Activated naive CD8-positive, alpha-beta T cell treated with anti-CD3 and anti-CD28 coated beads for 36 hours (primary cell): ENCODE data around the gene PROSER3. TPM values are rescaled to one million over a fixed set of nuclear protein-coding genes. Genes with fewer than 3 reads are reported as not detected.

Experiments
- DNase-seq: peaks from one replicate; pipeline ENCODE4 v3.0.0; 2021
- H3K27ac Mint-ChIP-seq: one replicate; pipeline ENCODE4 v1.8.0; 2022; ENCODE audit warnings: mild to moderate bottlenecking, moderate library complexity, mixed read lengths
- H3K27me3 Mint-ChIP-seq: one replicate; pipeline ENCODE4 v1.8.0; 2022; ENCODE audit warnings: mild to moderate bottlenecking, mixed read lengths
- H3K36me3 Mint-ChIP-seq: one replicate; pipeline ENCODE4 v1.8.0; 2021; ENCODE audit warnings: mild to moderate bottlenecking, mixed read lengths
- H3K4me1 Mint-ChIP-seq: one replicate; pipeline ENCODE4 v1.8.0; 2021; ENCODE audit warnings: mixed read lengths
- H3K4me3 Mint-ChIP-seq: one replicate; pipeline ENCODE4 v1.8.0; 2022; ENCODE audit warnings: mild to moderate bottlenecking, moderate library complexity, mixed read lengths
- H3K9me3 Mint-ChIP-seq: one replicate; pipeline ENCODE4 v1.8.0; 2022; ENCODE audit warnings: mixed read lengths
- total RNA-seq, 2 experiments: library from RNA; stranded (reverse); gene quantifications; one replicate each; pipeline ENCODE4 v1.2.3, GENCODE V29; 2021

PROSER3 gene
- total RNA-seq, 2 experiments from 2014 or later, result 29.9 to 33.3 TPM

GRCh38 chr19:35783469-35784434 lies 25.8 kb downstream of the PROSER3 start:
- DNase-seq, result no peak
- Mint-ChIP-seq H3K36me3 (no peaks in the 10 kb centered on the region), H3K4me1 (no peaks in the 10 kb centered on the region), H3K4me3 (no peak overlapping the region), H3K27ac (no peak overlapping the region), H3K27me3 (no peaks in the 10 kb centered on the region), H3K9me3 (no peaks in the 10 kb centered on the region)

- H3K4me3 Mint-ChIP-seq, result no peak overlapping the region
- no peaks in the 10 kb centered on the region for H3K4me1 Mint-ChIP-seq
- no peak for DNase-seq
- H3K9me3 Mint-ChIP-seq, result no peaks in the 10 kb centered on the region
- H3K36me3 Mint-ChIP-seq, result no peaks in the 10 kb centered on the region
- H3K27ac Mint-ChIP-seq, result no peak overlapping the region
- no peaks in the 10 kb centered on the region for H3K27me3 Mint-ChIP-seq
Observed at GRCh38 chr19:35784503-35785338, 26.7 kb downstream of the PROSER3 start.

GRCh38 chr19:35785339-35785627 lies 27.3 kb downstream of the PROSER3 start:
- H3K4me1 Mint-ChIP-seq, result no peaks in the 10 kb centered on the region
- H3K9me3 Mint-ChIP-seq, result no peaks in the 10 kb centered on the region
- H3K36me3 Mint-ChIP-seq, result no peaks in the 10 kb centered on the region
- DNase-seq, result no peak
- no peaks in the 10 kb centered on the region for H3K27me3 Mint-ChIP-seq
- H3K4me3 Mint-ChIP-seq, result no peak overlapping the region
- H3K27ac Mint-ChIP-seq, result no peak overlapping the region

- Mint-ChIP-seq H3K9me3 (no peaks in the 10 kb centered on the region), H3K4me3 (no peak overlapping the region), H3K4me1 (no peaks in the 10 kb centered on the region), H3K27ac (no peak overlapping the region), H3K36me3 (no peaks in the 10 kb centered on the region), H3K27me3 (no peaks in the 10 kb centered on the region)
- DNase-seq, result no peak
Observed at GRCh38 chr19:35786299-35787160, 28.6 kb downstream of the PROSER3 start.

GRCh38 chr19:35787227-35787799 lies 29.3 kb downstream of the PROSER3 start:
- Mint-ChIP-seq H3K9me3 (no peaks in the 10 kb centered on the region), H3K4me1 (no peaks in the 10 kb centered on the region), H3K4me3 (no peak overlapping the region), H3K36me3 (no peaks in the 10 kb centered on the region), H3K27ac (no peak overlapping the region), H3K27me3 (no peaks in the 10 kb centered on the region)
- DNase-seq, result no peak

GRCh38 chr19:35788205-35788960 lies 30.4 kb downstream of the PROSER3 start:
- H3K4me3 Mint-ChIP-seq, result no peak overlapping the region
- no peak for DNase-seq
- no peaks in the 10 kb centered on the region for H3K4me1 Mint-ChIP-seq
- no peaks in the 10 kb centered on the region for H3K27me3 Mint-ChIP-seq
- no peaks in the 10 kb centered on the region for H3K9me3 Mint-ChIP-seq
- H3K36me3 Mint-ChIP-seq, result no peaks in the 10 kb centered on the region
- H3K27ac Mint-ChIP-seq, result no peak overlapping the region

GRCh38 chr19:35789195-35789977 lies 31.4 kb downstream of the PROSER3 start:
- H3K9me3 Mint-ChIP-seq, result no peaks in the 10 kb centered on the region
- no peaks in the 10 kb centered on the region for H3K4me1 Mint-ChIP-seq
- no peak overlapping the region for H3K27ac Mint-ChIP-seq
- no peak overlapping the region for H3K4me3 Mint-ChIP-seq
- no peak for DNase-seq
- peaks cover 5% of the 10 kb centered on the region for H3K27me3 Mint-ChIP-seq
- no peaks in the 10 kb centered on the region for H3K36me3 Mint-ChIP-seq

GRCh38 chr19:35789978-35790944 lies 32.3 kb downstream of the PROSER3 start:
- Mint-ChIP-seq H3K27me3 (peaks cover 6% of the 10 kb centered on the region), H3K36me3 (no peaks in the 10 kb centered on the region), H3K27ac (no peak overlapping the region), H3K4me3 (no peak overlapping the region), H3K9me3 (no peaks in the 10 kb centered on the region), H3K4me1 (no peaks in the 10 kb centered on the region)
- DNase-seq, result no peak

GRCh38 chr19:35790981-35791813 lies 33.2 kb downstream of the PROSER3 start:
- Mint-ChIP-seq H3K27me3 (peaks cover 14% of the 10 kb centered on the region), H3K27ac (no peak overlapping the region), H3K4me3 (no peak overlapping the region), H3K4me1 (no peaks in the 10 kb centered on the region), H3K36me3 (no peaks in the 10 kb centered on the region), H3K9me3 (no peaks in the 10 kb centered on the region)
- DNase-seq, result no peak

GRCh38 chr19:35791814-35792279 lies 33.9 kb downstream of the PROSER3 start:
- Mint-ChIP-seq H3K27ac (no peak overlapping the region), H3K36me3 (no peaks in the 10 kb centered on the region), H3K4me1 (peaks cover under 1% of the 10 kb centered on the region), H3K4me3 (no peak overlapping the region), H3K27me3 (peaks cover 20% of the 10 kb centered on the region), H3K9me3 (no peaks in the 10 kb centered on the region)
- no peak for DNase-seq

GRCh38 chr19:35792312-35792711 lies 34.3 kb downstream of the PROSER3 start:
- Mint-ChIP-seq H3K9me3 (no peaks in the 10 kb centered on the region), H3K27me3 (peaks cover 25% of the 10 kb centered on the region), H3K4me1 (peaks cover 5% of the 10 kb centered on the region), H3K4me3 (no peak overlapping the region), H3K36me3 (no peaks in the 10 kb centered on the region), H3K27ac (no peak overlapping the region)
- DNase-seq, result no peak

- Mint-ChIP-seq H3K4me1 (peaks cover 6% of the 10 kb centered on the region), H3K9me3 (no peaks in the 10 kb centered on the region)
Observed at GRCh38 chr19:35792888-35793287, 34.9 kb downstream of the PROSER3 start.

More at GRCh38 chr19:35792888-35793287, 34.9 kb downstream of the PROSER3 start:
- Mint-ChIP-seq H3K36me3 (no peaks in the 10 kb centered on the region), H3K27me3 (peaks cover 31% of the 10 kb centered on the region), H3K4me3 (no peak overlapping the region), H3K27ac (no peak overlapping the region)
- DNase-seq, result no peak
